Stimulated activated CD4-positive, alpha-beta T cell treated with anti-CD3 and anti-CD28 coated beads, TNF-alpha, amount 100 ng/mL, for 4 hours (primary cell): ENCODE measurements around the gene TANC2.
"Not testable (repeated sequence)": the region's sequence is repeated elsewhere in the genome, so short reads cannot be mapped to it uniquely, and the experiment has no call there.

ENCODE experiments used
- DNase-seq, 3 experiments: peaks; one replicate each; pipeline ENCODE4 v3.0.0-alpha.2; 2020; ENCODE audit warnings: low read depth in 3 of 3

TANC2 gene

DNA sequence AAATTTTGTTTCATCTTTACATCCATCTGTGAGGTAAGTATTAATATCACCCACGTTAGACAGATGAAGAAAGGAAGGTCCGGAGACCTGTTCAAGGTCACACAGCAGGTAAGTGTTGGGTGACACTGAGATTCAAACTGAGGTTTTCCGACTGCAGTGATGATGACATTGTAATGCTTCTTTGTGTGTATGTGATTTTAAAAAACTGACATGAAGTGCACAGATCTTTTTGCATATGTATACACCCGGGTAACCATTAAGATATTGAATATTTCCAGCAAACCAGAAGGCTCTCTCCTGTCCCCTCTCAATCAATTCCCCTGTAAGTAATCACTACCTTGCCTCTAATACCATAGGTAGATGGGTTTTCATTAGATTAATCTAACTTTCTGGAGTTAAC is 1.5 kb upstream of the TANC2 start:
- no peak for DNase-seq

DNA sequence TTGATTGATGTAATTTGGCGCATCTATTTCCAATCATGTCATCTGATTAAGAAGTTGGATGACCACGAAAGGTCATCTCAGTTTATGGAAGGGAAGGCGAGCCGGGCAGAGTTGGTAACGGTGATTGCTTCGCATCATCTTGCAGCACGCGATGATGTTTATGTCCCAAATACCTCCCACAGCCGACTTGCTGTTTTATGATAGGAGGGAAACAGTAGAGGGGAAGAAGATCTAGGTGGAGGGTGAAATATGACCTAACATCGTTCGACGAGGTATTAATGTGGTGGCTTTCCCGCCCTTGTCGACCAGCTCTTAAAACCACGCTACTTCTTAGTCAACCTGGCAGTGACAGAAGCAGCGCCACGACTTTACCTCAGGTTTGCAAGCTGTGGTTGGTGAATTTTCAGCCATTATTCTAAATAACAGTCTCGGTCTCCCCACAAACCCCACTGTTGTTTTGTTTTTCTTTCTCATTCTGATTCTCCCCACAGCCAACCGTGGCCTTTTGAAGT is 805 bp upstream of the TANC2 start:
- DNase-seq = peak in 1 of 3 experiments; percentile 2

- peak; percentile 39 to 57 (median 50) for DNase-seq
These were observed 580 bp downstream of the TANC2 start for GRCh38 chr17:62966426-62967204.

DNA sequence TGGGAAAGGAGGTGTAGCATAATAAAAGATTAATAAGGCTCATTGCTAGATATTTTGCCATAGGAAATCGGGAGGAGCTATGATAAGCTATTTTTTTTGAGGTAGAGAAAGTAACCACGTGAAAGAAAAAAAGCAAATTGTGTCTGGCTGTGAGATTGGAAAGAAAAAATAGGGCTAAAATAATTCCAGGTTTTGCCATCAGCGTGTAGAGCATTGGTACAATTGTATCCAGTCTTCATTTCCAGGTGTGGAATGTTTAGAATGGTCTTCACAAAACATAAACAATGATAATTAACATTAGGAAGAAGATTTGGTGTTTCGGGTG is 1.1 kb downstream of the TANC2 start:
- no peak for DNase-seq

- peak in 1 of 3 experiments; percentile 42 for DNase-seq
These were observed 2.4 kb downstream of the TANC2 start for GRCh38 chr17:62968445-62968923.

DNA sequence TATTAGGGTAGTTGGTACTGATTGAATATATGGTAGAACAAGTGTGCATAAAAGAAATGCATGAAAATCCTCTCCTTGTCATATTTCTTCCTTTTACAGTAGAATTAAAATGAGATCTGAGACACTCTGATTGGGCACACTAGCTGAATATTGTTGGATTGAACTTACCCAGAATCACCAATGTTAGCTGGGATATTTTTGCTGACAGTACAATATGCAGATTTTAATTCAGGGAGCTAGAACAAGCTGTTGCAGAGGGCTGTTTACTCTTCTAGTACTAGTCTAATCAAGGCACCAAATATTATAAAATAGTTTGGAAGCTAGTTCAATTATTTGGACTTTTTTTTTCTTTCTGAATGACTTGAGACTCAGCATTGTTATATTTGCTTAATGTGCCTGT is 4.6 kb downstream of the TANC2 start:
- DNase-seq = no peak

GRCh38 chr17:62971853-62972252 is 5.8 kb downstream of the TANC2 start:
- DNase-seq = no peak

- DNase-seq = no peak
These were observed 8.8 kb downstream of the TANC2 start for GRCh38 chr17:62974788-62975187.

- DNase-seq = no peak
These were observed 9.2 kb downstream of the TANC2 start for GRCh38 chr17:62975206-62975605.

- DNase-seq = not testable (repeated sequence)
These were observed 10.7 kb downstream of the TANC2 start for GRCh38 chr17:62976643-62977231.

DNA sequence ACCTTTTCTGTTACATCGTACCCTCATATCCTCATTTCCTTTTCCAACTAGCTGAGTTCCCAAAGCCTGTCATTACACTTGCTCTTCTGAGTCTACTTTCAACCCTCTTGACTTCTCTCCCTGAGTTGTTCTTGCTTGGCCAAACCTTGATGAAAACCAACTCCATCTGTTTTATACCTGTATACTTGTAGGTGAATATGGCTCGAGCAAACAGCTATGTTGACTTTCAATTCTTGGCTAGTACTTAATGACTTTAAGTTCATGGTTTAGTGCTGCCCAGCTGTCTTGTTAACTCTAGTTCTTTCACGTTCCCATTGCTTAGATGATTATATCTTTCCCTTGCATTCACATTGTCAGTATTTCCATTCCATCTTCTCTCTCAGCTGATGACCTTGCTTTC is 14.8 kb downstream of the TANC2 start:
- DNase-seq = no peak

DNA sequence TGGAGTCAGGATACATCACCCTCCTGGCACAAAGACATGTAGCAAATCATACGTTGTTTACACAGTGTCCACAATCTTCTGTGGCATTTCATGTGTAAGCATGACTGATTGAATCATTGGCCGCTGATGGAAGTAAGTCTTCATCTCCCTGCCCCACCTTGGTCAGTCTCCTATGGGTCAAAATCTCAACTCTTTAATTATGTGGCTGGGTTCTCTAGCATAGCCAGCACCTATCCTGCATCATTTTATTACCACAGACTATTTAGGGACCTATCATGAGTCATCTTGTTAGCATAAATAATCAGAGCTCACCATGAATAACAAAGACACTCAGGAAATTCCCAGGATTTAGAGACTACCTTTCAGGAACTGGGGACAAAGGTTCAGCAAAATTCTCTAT is 15.9 kb downstream of the TANC2 start:
- no peak for DNase-seq

GRCh38 chr17:62984801-62985200 is 18.8 kb downstream of the TANC2 start:
- DNase-seq = no peak

- no peak for DNase-seq
These were observed 20.5 kb downstream of the TANC2 start for GRCh38 chr17:62986549-62986948.

- no peak for DNase-seq
These were observed 21.1 kb downstream of the TANC2 start for GRCh38 chr17:62987136-62987535.

- DNase-seq = no peak
These were observed 23.5 kb downstream of the TANC2 start for GRCh38 chr17:62989501-62989900.

GRCh38 chr17:62994931-62995330 is 28.9 kb downstream of the TANC2 start:
- no peak for DNase-seq

DNA sequence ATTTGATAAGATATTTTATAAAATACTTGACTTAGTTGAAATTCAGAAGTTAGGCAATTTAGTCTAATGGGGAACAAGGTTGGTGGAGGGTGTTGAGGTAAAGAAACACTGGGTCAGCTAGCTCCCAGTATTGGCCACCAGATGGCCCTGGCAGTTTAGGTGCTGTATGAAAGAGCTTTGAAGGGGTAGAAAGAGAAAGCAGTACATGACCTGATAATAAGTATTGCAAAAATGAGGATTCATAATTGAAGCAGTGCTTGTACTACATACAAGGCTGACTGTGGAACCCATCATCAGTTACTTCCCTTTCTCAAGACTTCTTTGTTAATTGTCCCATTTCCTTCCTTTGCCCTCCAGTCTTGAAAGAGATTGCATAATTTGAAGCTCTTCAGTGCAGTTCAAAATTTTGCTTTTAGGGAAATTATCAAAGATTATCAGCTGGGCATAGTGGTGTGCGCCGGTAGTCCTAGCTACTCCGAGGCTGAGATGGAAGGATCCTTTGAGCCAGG is 29.4 kb downstream of the TANC2 start:
- DNase-seq = no peak

DNA sequence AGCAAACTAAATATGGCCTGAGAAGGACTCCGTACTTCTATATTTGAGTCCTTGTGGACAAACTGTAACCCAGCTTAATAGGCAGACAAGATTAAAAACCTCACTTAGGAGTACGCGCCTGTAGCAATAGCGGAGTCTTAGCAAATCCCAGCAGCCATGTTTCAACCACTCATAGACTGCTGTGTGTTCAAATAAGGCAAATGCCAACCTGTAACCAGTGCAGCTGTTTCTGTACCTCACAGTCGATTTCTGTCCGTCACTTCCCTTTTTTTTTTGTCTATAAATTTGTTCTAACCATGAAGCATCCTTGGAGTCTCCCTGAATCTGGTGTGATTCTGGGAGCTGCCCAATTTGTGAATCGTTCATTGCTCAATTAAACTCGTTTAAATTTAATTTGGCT is 30.2 kb downstream of the TANC2 start:
- no peak for DNase-seq

- DNase-seq = no peak
These were observed 32.1 kb downstream of the TANC2 start for GRCh38 chr17:62998166-62998565.

- DNase-seq = no peak
These were observed 32.8 kb downstream of the TANC2 start for GRCh38 chr17:62998665-62999393.

DNA sequence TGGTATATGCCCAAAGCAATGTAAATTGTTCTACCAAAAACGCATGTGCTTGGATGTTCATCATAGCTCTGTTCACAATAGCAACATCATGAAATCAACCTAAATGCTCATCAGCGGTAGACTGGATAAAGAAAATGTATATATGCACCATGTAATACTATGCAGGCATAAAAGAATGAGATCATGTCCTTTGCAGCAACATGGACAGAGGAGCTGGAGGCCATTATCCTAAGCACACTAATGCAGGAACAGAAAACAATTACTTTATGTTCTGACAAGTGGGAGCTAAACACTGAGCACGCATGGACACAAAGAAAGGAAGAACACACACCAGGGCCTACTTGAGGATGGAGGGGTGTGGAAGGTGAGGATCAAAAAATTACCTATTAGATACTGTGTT is 33.7 kb downstream of the TANC2 start:
- DNase-seq = no peak
